ENCODE results near the gene TARBP2. TPM values are rescaled to one million over a fixed set of nuclear protein-coding genes. Genes with fewer than 3 reads are reported as not detected.
"Not testable (repeated sequence)": the region's sequence is repeated elsewhere in the genome, so short reads cannot be mapped to it uniquely, and the experiment has no call there.

TARBP2 gene
- total RNA-seq, 2 donors from 2014 or later, result 21.3 to 22.3 TPM

DNA sequence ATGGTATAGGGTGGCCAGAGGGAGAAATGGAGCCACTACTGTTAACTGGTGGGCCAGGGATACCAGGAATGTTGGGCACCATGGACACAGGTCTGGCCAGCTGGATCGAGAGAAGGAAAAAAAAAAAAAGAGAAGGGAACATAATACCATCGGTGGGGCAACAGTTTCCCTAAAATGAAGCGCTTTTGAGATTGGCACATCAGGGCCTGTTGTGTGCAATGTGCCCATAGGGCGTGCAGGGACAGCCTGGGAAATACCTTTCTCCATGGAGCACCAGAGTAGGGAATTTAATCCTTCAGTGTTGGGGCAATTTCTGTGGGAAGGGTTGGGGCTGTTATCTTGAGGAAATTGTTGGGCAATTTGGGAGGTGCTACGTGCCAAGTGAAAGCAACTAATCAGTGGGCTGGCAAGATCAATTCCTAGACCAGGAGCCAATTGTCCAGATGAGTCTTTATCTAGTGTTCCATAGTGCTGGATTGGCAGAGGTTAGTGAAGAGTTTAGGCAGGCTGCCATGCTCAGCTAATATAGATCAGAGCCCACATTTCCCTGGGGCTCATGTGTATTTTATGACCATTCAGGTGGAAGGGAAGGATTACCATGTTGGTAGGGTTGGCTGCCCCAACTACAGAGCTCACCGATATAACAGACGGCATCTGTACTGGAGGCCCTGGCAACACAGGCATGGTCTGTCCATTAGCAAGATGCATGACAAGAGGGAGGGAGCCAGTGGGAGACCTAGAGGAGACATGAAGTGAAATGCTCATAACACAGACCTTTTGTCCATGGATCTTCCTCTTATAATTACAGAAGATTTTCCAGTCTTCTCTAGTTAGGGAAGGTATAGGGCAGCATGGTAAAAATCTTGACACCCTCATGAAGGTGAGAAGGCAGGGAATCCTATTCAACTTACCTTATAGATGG, 31.7 kb downstream of the TARBP2 start:
- DNase-seq (no peak), ATAC-seq (peak; percentile 6)
- intact Hi-C loops (cut with DNase I, micrococcal nuclease), result no loop called here

DNA sequence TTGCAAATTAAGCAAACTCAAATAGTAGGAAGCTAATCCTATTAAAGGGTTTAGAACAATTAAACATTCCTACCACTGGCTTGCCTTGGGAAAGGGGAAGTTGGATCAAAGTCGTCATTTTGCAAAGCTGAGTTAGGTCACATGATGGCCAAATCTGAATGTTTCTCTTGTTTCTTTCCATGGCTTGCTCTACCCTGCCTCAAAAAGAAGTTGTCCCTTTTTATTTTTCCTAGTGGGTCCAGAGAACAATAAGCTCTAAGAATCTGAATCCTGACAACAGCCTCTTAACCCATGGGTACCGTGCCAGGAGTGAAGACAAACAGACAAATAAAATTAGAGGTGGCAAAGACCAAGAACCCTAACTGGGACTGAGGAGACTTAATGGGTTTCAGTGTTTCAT, 32.4 kb downstream of the TARBP2 start:
- ATAC-seq (no peak), DNase-seq (no peak)
- intact Hi-C loops (cut with DNase I, micrococcal nuclease), result no loop called here

DNA sequence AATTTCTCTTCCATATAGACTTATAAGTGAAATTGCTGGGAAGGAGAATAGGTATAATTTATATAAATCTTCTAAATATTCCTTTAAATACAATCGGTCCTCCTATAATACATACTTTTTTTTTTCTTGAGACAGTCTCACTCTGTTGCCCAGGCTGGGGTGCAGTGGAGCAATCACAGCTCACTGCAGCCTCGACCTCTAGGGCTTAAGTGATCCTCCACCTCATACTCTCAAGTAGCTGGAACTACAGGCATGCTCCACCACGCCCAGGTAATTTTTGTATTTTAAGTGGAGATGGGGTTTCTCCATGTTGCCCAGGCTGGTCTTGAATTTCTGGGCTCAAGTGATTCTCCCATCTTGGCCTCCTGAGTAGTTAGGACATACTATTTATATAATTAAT, 35.9 kb downstream of the TARBP2 start:
- ATAC-seq (no peak), DNase-seq (no peak)
- intact Hi-C loops (cut with DNase I, micrococcal nuclease), result no loop called here

DNA sequence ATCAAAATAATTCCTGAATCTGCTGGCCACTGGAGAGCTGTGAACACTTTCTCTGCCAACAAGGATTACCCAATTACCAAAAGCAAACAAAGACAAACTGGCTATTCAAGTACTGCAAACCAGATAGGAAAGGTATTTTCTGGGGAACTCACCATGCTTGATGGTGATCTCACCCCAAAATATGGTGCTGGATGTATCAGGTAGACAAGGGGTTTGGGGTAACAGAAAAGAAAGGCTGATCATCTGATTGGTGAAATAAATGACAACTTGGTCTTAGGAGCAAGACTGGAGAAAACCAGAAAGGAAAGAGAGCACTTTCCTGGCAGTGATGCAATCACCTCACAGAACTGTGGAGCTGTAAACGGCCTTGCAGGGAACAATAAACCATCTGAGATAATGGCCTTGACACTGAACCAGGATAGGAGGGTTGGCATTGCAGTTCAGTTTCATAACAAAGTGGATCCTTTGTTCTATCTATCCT, 37.2 kb downstream of the TARBP2 start:
- intact Hi-C loops (cut with DNase I, micrococcal nuclease), result no loop called here
- DNase-seq, result peak in 1 of 2 donors; percentile 68
- peak; percentile 96 for ATAC-seq

DNA sequence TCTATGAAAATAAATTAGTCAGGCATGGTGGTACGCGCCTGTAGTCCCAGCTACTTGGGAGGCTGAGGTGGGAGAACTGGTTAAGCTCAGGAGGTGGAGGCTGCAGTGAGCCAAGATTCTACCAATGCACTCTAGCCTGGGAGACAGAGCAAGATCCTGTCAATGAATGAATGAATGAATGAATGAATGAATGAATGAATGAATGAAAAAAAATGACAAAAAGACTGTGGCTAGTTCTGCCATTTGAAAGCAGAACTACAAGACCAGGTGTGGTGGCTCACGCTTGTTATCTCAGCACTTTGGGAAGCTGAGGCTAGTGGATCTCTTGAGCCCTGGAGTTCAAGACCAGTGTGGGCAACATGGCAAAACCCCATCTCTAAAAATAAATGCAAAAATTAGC, 38.4 kb downstream of the TARBP2 start:
- DNase-seq (no peak), ATAC-seq (no peak)
- intact Hi-C loops (cut with DNase I, micrococcal nuclease), result no loop called here

- intact Hi-C loops (cut with DNase I, micrococcal nuclease), result loop anchor here (5.0 to 10.0 kb wide), 3 partner anchors 131 to 204 kb away; partner anchors contain the start of gene ATP5MC2 (in 2 of the 2)
- ATAC-seq, result peak; percentile 81
- peak; percentile 47 to 49 for DNase-seq
Measured at GRCh38 chr12:53543539-53543938, 42.5 kb downstream of the TARBP2 start.

- ATAC-seq, DNase-seq: not testable (repeated sequence)
- intact Hi-C loops (cut with DNase I, micrococcal nuclease), result loop anchor here in 1 of 2 donors (10.0 kb wide), 1 partner anchor 126 kb away; the partner anchor contains the start of gene ATP5MC2
Measured at GRCh38 chr12:53548354-53548753, 47.3 kb downstream of the TARBP2 start.

DNA sequence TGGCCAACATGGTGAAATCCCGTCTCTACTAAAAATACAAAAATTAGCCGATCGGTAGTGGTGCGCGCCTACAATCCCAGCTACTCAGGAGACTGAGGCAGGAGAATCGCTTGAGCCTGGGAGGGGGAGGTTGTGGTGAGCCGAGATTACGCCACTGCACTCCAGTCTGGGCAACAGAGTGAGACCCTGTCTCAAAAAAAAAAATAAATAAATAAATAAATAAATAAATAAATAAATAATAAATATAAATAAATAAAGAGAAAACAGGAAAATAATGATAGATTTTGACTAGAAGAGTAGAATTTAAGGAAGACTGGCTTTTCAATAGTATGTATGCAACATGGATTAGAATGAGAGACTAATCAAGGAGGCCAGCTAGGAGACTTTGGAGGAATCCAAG, 49.0 kb downstream of the TARBP2 start:
- ATAC-seq; intact Hi-C loops (cut with DNase I, micrococcal nuclease): not testable (repeated sequence)

GRCh38 chr12:53550595-53550994, 49.5 kb downstream of the TARBP2 start:
- intact Hi-C loops (cut with DNase I, micrococcal nuclease), result no loop called here
- no peak for DNase-seq
- ATAC-seq, result peak; percentile 78

More for the DNA sequence above, 49.0 kb downstream of the TARBP2 start:
- DNase-seq, result not testable (repeated sequence)

DNA sequence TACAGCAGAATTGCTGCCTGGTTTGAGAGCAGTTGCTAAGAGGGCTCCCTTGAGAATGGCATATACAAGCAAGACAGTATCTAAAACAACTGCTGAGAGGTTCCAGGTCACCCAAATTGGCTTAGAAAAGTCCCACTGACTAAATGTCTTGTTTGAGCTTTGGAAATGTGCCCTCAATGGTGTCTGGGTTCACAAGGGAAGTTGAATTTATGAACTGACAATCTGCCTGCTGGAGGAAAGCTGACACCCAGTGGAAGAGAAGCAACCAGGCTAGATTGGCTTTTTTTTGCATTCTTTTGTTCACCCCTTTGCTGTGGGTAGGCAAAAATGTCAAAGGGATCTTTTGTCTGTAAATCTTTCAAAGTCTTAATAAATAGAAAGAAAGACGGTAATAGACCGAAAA, 50.8 kb downstream of the TARBP2 start:
- intact Hi-C loops (cut with DNase I, micrococcal nuclease), result no loop called here
- DNase-seq (no peak), ATAC-seq (no peak)

DNA sequence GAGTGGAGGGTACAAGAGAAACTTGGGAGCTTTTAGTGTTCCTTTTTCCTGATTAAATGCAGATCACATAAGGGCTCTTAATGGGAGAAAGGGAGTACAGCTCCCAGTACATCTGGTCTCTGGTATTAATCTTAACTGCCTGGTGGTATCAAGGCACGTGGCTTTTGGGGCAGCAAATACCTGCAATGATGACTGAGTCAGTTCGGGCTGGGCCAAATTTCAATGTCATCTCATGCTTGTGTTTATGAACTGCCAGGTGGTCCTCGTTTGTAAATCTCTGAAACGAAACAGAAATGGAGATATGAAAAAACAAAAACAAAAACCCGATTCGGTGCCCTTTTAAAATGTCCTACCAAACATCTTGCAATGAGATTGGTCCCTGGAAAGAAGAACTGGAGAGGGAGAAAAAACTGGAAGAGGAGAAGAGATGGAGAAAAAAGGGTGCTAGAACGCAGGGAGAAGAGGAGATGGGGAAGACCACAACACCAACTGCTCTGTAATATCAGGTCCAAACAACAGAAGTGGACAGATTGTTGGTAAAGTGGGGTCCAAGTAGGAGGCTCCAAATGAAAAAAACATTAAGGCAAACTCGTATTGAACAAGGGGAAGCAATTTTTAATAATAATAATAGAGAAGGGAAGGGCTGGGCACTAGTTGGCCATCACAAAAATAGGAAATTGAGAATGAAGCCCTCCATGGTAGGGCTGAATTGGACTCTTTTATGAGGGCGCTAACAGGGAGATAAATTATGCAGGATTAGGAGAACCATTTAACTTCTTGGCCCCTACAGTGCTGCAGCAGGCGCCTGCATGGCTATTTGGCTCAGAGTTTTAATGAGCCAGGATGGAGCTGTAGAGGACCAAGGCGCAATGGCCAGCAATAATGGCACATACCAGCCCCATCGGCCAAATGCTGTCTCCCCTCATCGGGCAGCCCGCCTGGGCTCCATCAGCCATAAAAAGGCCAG, 51.6 kb downstream of the TARBP2 start:
- DNase-seq (no peak), ATAC-seq (no peak)
- intact Hi-C loops (cut with DNase I, micrococcal nuclease), result no loop called here

Other genes with a start within 250 kb of the TARBP2 start
- gene ESPL1, start 233.0 kb upstream of the TARBP2 start, total RNA-seq, result 1 to 10 TPM; 3.3 to 9.6 TPM
- gene PFDN5, start 205.7 kb upstream of the TARBP2 start, total RNA-seq, result 100 to 1,000 TPM; 268 to 291 TPM
- gene MYG1, start 201.6 kb upstream of the TARBP2 start, total RNA-seq, result 10 to 100 TPM; 37.9 to 39.2 TPM
- 10 to 100 TPM; 34.6 to 39.0 TPM for gene AAAS, start 179.7 kb upstream of the TARBP2 start, total RNA-seq
- gene SP7, start 164.9 kb upstream of the TARBP2 start, total RNA-seq, result not detected
- gene SP1, start 121.1 kb upstream of the TARBP2 start, total RNA-seq, result 10 to 100 TPM; 85.2 to 98.2 TPM
- not detected for gene AMHR2, start 77.4 kb upstream of the TARBP2 start, total RNA-seq
- gene PRR13, start 59.5 kb upstream of the TARBP2 start, total RNA-seq, result 100 to 1,000 TPM; 447 to 662 TPM
- 100 to 1,000 TPM; 586 to 592 TPM for gene PCBP2, start 49.2 kb upstream of the TARBP2 start, total RNA-seq
- gene MAP3K12, start 1.8 kb upstream of the TARBP2 start, total RNA-seq, result 1 to 10 TPM; 3.2 to 6.8 TPM
- gene NPFF, start 6.2 kb downstream of the TARBP2 start, total RNA-seq, result not detected
- gene ATF7, start 125.1 kb downstream of the TARBP2 start, total RNA-seq, result 10 to 100 TPM; 38.3 to 39.2 TPM
- 100 to 1,000 TPM; 323 to 371 TPM for gene ATP5MC2, start 174.8 kb downstream of the TARBP2 start, total RNA-seq
- gene CALCOCO1, start 226.2 kb downstream of the TARBP2 start, total RNA-seq, result 10 to 100 TPM; 65.0 to 91.0 TPM